Activated CD8-positive, alpha-beta T cell treated with anti-CD3 and anti-CD28 coated beads for 36 hours (primary cell): ENCODE results near the gene AATK. TPM values are rescaled to one million over a fixed set of nuclear protein-coding genes. Genes with fewer than 3 reads are reported as not detected.

Source experiments
- ATAC-seq: fragments of 200-7000 bp; cut with Tn5 transposase; one replicate; pipeline ENCODE4 v1.10.0; 2021; ENCODE audit warnings: mild to moderate bottlenecking, moderate library complexity
- CTCF ChIA-PET: fragments of 350-600 bp; sonication (Branson Sonifier 250); formaldehyde crosslinking; loops from one replicate; lab custom pipeline; 2021; ENCODE audit warnings: antibody characterized with exemption; lab: Charles Lee
- POLR2A ChIA-PET: fragments of 350-600 bp; sonication (Branson Sonifier 250); formaldehyde crosslinking; loops from one replicate; lab custom pipeline; 2021; ENCODE audit warnings: antibody characterized with exemption; lab: Charles Lee
- DNase-seq: peaks from one replicate; pipeline ENCODE4 v3.0.0-alpha.2; 2020
- H3K27ac Mint-ChIP-seq: one replicate; pipeline ENCODE4 v1.8.0; 2021; ENCODE audit warnings: mild to moderate bottlenecking, mixed read lengths
- H3K27me3 Mint-ChIP-seq: one replicate; pipeline ENCODE4 v1.8.0; 2021; ENCODE audit warnings: mixed read lengths
- H3K36me3 Mint-ChIP-seq: one replicate; pipeline ENCODE4 v1.8.0; 2021; ENCODE audit warnings: low read depth, mixed read lengths
- H3K4me1 Mint-ChIP-seq: one replicate; pipeline ENCODE4 v1.8.0; 2021; ENCODE audit warnings: low read depth, mixed read lengths
- H3K4me3 Mint-ChIP-seq: one replicate; pipeline ENCODE4 v1.8.0; 2021; ENCODE audit warnings: mild to moderate bottlenecking, moderate library complexity, mixed read lengths
- H3K9me3 Mint-ChIP-seq: one replicate; pipeline ENCODE4 v1.8.0; 2021; ENCODE audit warnings: mixed read lengths
- intact Hi-C: fragments of 100-400 bp; cut with micrococcal nuclease; formaldehyde crosslinking; loops from one replicate; pipeline ENCODE4 v1.10.0; 2022
- total RNA-seq, 2 experiments: library from RNA; stranded (reverse); gene quantifications; one replicate each; pipeline ENCODE4 v1.2.3, GENCODE V29; 2021
- TF ChIP-seq, protein P1 (sequence below): fragments of 200-600 bp; IDR thresholded peaks from one replicate; pipeline ENCODE4 v1.8.0; 2022; ENCODE audit warnings: antibody characterized with exemption, mild to moderate bottlenecking

AATK gene
- total RNA-seq, 2 experiments from 2014 or later, result 0.63 to 0.98 TPM

GRCh38 chr17:81190591-81190990 lies 24.6 kb upstream of the AATK start:
- TF ChIP-seq, protein P1, sequence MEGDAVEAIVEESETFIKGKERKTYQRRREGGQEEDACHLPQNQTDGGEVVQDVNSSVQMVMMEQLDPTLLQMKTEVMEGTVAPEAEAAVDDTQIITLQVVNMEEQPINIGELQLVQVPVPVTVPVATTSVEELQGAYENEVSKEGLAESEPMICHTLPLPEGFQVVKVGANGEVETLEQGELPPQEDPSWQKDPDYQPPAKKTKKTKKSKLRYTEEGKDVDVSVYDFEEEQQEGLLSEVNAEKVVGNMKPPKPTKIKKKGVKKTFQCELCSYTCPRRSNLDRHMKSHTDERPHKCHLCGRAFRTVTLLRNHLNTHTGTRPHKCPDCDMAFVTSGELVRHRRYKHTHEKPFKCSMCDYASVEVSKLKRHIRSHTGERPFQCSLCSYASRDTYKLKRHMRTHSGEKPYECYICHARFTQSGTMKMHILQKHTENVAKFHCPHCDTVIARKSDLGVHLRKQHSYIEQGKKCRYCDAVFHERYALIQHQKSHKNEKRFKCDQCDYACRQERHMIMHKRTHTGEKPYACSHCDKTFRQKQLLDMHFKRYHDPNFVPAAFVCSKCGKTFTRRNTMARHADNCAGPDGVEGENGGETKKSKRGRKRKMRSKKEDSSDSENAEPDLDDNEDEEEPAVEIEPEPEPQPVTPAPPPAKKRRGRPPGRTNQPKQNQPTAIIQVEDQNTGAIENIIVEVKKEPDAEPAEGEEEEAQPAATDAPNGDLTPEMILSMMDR, result no peak
- H3K27me3 Mint-ChIP-seq, result no peaks in the 10 kb centered on the region
- H3K27ac Mint-ChIP-seq, result no peak overlapping the region
- ChIA-PET POLR2A (interaction anchor here (1.3 kb wide), 1 partner anchor 10 kb away, joined by 4 read pairs; no protein-coding TSS in a partner anchor), CTCF (no interaction called here)
- ATAC-seq (no peak), DNase-seq (no peak)
- H3K4me3 Mint-ChIP-seq, result no peak overlapping the region
- intact Hi-C loops, result no loop called here
- H3K4me1 Mint-ChIP-seq, result no peaks in the 10 kb centered on the region
- no peaks in the 10 kb centered on the region for H3K9me3 Mint-ChIP-seq
- no peaks in the 10 kb centered on the region for H3K36me3 Mint-ChIP-seq

DNA sequence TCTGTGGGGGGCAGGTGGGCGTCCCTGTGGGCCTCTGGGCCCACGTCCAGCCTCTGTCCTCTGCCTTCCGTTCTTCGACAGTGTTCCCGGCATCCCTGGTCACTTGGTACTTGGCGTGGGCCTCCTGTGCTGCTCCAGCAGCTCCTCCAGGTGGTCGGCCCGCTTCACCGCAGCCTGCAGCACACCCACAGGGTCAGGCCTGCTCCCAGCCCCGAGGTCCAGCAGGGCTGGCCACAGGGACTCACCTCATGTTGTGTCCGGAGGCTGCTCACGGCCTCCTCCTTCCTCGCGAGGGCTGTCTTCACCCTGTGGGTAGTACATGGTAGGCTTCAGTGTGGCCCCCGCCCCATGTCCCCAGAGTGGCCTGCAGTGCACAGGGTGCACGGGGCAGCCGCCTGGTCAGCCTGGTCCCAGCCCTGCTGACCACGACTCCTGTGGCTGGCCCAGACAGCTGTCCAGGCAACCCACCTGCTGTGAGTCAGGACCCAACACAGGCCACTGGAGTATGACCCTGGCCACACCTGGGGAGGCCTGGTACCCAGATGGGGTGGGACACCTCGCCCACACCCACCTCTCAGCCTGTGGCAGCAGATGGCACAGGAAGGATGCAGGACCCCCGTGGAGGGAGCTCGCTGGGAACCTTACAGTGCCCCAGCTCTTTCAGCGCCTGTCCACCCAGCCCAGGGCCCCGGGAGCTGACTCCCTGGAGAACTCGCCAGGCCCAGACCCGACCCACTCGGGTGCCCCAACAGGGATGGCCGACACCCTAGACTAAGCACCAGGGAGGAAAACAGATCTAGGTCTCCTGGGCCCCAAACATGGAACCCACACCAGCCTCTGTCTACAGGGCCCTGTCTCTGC lies 23.9 kb upstream of the AATK start:
- Mint-ChIP-seq H3K4me3 (no peak overlapping the region), H3K4me1 (no peaks in the 10 kb centered on the region), H3K9me3 (no peaks in the 10 kb centered on the region), H3K36me3 (no peaks in the 10 kb centered on the region), H3K27ac (no peak overlapping the region), H3K27me3 (no peaks in the 10 kb centered on the region)
- POLR2A ChIA-PET, result interaction anchor here (0.6 to 1.7 kb wide), 3 partner anchors 11 to 25 kb away, joined by 3 to 5 read pairs (median 4); no protein-coding TSS in a partner anchor
- intact Hi-C loops, result no loop called here
- TF ChIP-seq, protein P1, result no peak
- no peak for DNase-seq
- no peak for ATAC-seq
- CTCF ChIA-PET, result no interaction called here

DNA sequence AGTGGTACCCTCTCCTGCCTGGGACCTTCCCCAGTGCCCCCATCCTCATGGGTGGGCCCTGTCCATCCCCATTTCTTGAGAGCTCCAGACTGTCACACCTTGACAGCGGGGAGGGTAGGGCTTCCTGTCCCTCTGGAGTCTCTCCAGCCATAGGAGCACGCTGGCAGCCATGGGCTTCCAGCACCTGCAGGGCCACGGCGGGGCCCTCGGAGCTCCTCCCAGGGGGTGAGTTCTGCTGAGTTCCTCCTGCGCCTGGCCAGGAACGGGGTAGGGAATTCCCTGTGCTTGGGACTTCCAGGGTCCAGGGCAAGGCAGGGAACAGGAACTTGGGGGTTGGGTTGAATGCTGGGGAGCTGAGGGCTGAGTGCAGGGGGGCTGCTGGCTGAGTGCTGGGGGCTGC lies 23.0 kb upstream of the AATK start:
- no peak for DNase-seq
- intact Hi-C loops, result no loop called here
- CTCF ChIA-PET, result no interaction called here
- Mint-ChIP-seq H3K9me3 (no peaks in the 10 kb centered on the region), H3K36me3 (no peaks in the 10 kb centered on the region), H3K4me3 (no peak overlapping the region), H3K27ac (no peak overlapping the region), H3K27me3 (no peaks in the 10 kb centered on the region), H3K4me1 (no peaks in the 10 kb centered on the region)
- TF ChIP-seq, protein P1, result no peak
- no peak for ATAC-seq
- POLR2A ChIA-PET, result interaction anchor here (0.6 to 1.7 kb wide), 2 partner anchors 12 to 26 kb away, joined by 3 to 5 read pairs; no protein-coding TSS in a partner anchor

- Mint-ChIP-seq H3K4me3 (no peak overlapping the region), H3K4me1 (no peaks in the 10 kb centered on the region), H3K27ac (no peak overlapping the region), H3K9me3 (no peaks in the 10 kb centered on the region), H3K27me3 (no peaks in the 10 kb centered on the region), H3K36me3 (no peaks in the 10 kb centered on the region)
- ATAC-seq (no peak), DNase-seq (no peak)
- ChIA-PET CTCF (no interaction called here), POLR2A (interaction anchor here (1.7 kb wide), 1 partner anchor 12 kb away, joined by 5 read pairs; no protein-coding TSS in a partner anchor)
- TF ChIP-seq, protein P1, result no peak
- intact Hi-C loops, result no loop called here
Measured at GRCh38 chr17:81188491-81188840, 22.4 kb upstream of the AATK start.
